OCI-LY3 (cell line): ENCODE data around the gene PRSS22.

Source experiments
- CTCF ChIP-seq: fragments of 200-600, 300-600 bp; sonication (generic); IDR thresholded peaks from 2 replicates; pipeline ENCODE4 v1.5.1; 2014; ENCODE audit warnings: antibody characterized with exemption, low read length, low read depth
- EZH2phosphoT487 ChIP-seq: fragments of 200-600 bp; shearing (Covaris generic); IDR thresholded peaks from 2 replicates; pipeline ENCODE4 v1.6.1; 2018; ENCODE audit warnings: antibody characterized with exemption, mixed run types, low read depth

GRCh38 chr16:2860826-2861567, 3.0 kb upstream of the PRSS22 start:
- TF ChIP-seq CTCF = no peak
- TF ChIP-seq EZH2phosphoT487 = no peak
